NCI-H748 (cell line): ENCODE results near the gene RPS19BP1.

ENCODE experiments used
- DNase-seq: peaks from one replicate; lab custom pipeline; 2025; ENCODE audit not compliant: unreplicated experiment; lab: John Stamatoyannopoulos, UW

RPS19BP1 gene, protein sequence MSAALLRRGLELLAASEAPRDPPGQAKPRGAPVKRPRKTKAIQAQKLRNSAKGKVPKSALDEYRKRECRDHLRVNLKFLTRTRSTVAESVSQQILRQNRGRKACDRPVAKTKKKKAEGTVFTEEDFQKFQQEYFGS

DNA sequence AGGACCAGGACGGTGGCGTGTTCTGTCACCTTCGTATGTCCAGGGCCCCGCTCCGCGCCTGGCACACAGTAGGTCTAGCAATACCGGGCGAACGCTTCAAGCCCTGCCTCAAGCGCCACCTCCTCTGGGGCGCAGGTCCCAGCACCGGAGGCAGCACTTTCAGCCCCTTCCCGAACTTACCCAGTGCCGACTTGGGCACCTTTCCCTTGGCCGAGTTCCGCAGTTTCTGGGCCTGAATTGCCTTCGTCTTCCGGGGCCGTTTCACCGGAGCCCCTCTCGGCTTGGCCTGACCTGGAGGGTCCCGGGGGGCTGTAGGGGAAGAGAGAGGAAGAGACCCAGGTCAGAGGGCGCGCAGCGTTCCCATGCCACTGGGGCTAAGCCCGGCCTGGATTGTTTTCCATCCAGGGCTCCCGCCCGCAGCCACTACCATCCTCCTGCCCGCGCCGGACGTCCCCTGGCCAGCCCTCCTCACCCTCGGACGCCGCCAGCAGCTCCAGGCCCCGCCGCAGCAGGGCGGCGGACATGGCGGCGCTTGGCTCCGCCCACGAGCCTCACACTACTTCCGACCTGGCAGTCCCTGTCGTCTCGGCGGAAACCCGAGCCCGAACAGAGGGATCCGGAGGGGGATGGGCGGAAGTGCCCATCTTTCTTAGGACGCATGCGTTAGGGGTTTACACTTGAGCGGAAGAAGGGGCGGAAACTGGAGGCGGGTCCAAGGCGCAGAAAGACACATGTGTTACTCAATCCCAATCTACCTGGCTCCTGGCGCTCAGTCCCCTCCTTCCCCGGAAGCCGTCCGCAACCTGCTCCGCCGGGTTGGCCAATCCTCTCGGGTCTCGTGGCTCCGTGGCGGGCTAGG is at the start of gene RPS19BP1:
TSS of gene RPS19BP1 (minus strand) at position 534 of the 859 bp plus-strand sequence. CDS start at position 524, 10 bp downstream.
- peak; percentile 98 for DNase-seq

DNA sequence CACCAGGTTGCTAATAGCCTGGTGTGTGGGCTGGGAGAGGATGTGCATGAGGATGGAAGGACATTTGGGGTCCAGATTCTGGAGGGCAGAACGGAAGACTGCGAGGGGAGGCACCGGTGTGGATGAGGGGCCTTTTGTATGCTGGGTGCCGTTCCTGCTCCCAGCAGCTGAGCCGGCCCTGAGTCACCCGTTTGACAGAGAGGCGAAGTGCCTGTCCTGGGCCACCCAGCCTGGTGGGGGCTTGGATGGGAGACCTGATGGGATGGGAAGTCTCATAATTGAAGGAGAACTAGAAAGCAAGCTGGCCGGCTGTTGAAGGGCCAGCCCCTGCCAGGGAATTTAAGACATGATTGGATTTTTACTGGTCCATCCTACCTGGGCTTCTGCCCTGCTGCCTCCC is 48.8 kb upstream of the RPS19BP1 start:
- no peak for DNase-seq

DNA sequence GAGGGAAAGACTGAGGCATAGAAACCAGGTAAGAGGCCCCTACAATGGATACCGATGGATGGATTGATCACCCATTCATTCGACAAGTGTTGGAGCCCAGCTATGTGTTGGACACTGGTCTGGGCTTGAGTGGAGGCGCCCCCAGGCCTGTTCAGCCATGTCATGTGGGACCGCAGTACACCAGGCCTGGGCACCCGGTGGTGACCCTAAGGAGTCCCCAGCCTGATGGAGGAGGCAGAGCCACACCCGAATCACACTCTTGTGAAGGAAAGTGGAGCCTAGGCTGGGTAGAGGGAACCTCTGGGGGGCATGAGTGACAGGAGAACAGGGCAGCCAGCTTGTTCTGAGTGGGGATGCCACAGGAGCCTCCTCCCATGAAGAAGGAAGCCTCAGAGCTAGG is 48.2 kb upstream of the RPS19BP1 start:
- DNase-seq = no peak

DNA sequence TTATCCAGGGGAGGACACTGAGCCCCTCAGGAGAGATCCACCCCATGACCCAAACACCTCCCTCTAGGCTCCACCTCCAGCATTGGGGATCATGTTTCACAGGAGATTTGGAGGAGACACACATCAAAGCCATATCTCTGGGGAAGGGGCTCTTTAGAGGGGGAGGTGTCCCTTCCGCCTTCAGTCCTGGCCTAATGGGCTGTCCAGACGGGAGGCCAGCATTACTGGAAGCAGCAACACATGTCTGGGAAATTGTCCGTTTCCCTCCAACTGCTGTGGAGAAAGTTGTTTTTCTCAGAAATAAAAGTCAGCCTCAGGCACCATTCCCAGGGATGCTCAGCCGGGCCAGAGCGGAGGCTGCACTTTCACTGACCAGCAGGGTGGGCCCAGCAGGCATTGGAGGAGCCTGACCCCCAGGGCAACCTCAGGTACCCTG is 47.5 kb upstream of the RPS19BP1 start:
- DNase-seq = no peak

DNA sequence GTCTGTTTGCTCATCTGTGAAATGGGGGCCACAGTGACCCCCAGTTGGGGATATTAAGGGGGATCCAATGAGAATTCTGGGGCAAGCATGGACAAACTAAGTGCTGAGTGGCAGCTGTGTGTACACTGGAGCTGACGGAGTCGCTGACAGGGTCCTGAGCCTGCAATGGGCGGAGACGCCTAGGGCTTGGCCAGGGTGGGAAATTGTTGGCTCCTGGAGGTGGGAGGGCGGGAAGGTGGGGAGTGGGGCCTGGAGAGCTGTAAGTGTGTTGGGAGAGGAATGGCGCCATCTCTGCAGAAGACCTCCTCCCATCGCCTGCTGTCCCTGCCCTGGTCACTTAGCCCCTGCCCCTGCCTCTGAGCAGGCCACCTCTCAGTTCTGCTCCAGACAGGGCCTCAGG is 45.4 kb upstream of the RPS19BP1 start:
- no peak for DNase-seq

DNA sequence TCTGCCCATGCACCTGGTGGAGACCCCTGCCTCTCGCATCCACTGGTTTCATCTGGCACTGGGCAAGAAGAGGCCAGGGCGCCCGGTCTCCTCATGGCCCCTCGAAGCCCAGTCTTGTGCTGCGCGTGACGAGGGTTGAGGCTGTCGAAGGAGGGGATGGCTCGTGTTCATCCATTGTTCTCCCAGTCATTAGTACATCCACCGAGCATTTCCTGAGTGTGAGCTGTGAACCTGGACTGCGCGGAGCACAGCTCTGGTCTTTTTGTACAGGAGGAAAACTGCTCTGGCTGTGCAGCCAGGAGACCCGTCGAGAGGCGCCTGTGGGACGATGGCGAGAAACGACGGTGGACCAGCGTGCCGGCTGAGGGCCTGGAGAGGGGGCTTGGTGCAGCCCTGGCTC is 44.8 kb upstream of the RPS19BP1 start:
- no peak for DNase-seq

DNA sequence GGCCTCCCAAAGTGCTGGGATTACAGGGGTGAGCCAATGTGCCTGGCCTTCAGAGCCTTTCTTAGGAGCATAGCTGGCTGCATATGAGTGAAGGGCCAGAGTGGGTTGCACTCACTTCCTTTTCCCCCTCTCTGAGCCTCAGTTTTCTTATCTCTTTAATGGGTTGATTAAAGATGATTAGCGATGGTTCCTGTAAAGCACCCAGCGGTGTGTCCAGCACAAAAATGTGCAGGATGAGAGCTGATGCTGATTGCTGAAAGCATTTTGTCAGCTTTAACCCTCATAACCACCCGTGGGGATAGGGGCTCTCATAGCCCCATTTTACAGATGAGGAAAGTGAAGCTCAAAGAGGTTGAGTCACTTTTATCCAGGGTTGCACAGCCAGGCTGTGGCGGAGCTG is 43.5 kb upstream of the RPS19BP1 start:
- no peak for DNase-seq

DNA sequence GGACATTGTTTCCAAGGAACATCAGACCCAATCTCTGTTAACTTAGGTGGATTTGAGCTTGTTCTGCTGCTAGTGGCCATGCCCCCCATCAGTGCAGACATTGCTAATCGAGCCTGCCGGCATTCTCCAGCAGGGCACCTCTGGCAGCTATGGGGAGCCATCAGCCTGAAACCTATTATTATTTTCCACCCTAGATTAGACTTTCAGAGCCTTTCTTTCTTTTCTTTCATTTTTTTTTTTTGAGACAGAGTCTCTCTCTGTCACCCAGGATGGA is 42.9 kb upstream of the RPS19BP1 start:
- DNase-seq = no peak

DNA sequence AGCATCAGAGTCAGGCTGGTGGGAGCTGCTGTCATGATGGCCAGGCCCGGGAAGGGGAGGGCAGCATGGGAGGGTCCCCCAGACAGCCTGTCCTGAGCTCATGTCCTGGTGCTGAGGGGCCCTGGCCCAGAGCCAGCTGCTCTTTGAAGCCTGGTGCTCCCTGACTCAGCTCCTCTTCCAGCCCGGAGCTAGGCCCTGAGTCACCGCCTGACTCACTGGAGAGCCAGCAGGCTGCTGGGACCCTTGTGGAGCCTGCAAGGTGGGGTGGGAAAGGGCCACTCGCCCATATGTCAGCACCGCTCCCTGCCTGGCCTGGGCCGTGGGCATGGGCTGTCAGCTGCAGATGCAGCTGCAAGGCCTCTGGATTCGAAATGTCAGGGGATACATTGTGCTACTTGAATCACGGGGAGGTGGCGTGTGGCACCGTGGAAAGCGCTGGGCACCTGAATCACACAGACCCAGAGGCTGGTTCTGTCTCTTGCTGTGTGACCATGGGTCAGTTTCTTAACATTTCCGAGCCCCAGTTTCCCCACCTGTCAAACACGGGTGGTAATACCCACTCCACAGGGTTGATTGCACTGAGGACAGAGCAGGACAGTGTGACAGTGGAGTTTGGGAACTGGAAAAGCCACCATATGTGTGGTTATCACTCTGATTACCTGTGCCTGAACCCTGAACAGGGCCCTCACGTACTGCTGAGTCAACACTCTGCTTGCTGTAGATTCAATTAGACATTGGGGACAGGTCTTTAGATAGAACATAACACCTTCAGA is 42.4 kb upstream of the RPS19BP1 start:
- no peak for DNase-seq

DNA sequence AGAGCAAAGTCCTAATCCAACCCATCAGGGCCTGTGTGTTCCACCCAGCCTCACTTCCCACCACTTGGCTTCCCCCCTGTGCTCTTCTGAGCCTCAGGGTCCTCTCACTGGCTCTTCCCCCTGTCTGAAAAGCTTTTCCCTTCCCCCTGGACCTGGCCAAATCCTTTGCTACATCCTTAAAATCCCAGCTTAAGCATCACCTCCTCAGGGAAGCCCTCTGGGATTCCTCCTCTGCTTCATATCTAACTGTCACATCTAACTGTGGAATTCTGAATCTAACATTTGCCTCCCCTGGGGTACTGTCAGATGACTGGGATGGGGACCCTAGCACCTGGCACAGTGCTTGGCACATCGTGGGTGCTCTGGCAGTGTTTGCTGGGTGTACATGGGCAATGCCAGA is 39.0 kb upstream of the RPS19BP1 start:
- DNase-seq = no peak

DNA sequence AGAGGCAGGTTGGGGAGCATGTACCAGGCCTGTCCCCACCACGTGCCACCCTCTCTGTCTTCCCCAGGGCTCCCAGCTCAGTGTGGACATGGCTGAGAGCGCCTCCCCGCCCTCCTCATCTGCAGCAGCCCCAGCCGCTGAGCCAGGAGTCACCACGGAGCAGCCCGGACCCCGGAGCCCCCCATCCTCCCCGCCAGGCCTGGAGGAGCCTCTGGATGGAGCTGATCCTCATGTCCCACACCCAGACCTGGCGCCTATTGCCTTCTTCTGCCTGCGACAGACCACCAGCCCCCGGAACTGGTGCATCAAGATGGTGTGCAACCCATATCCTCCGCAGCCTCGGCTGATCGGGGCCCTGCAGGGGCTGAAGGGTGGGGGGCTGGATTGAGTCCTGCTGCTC is 38.1 kb upstream of the RPS19BP1 start, which contains the start of gene CACNA1I:
TSS of gene CACNA1I (plus strand) at position 89 of the 400 bp plus-strand sequence. CDS start at position 89, 0 bp downstream.
- DNase-seq = no peak

DNA sequence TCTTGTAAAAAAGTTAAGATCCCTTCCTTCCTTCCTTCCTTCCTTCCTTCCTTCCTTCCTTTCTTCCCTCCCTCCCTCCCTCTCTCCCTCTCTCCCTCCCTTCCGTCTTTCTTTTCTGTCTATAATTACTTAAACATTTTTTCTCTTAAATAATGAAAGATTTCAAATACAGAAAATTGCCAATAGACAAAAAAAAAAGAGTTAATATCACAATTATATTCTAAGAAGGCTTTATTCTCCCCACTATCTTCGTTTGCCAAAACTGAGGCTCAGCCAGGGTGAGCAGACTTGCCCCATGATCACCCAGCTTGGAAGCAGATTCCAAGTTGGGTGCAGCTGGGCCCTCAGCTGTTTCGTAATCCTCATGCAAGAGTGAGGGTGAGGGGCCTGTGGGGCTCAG is 37.7 kb upstream of the RPS19BP1 start:
- DNase-seq = no peak

DNA sequence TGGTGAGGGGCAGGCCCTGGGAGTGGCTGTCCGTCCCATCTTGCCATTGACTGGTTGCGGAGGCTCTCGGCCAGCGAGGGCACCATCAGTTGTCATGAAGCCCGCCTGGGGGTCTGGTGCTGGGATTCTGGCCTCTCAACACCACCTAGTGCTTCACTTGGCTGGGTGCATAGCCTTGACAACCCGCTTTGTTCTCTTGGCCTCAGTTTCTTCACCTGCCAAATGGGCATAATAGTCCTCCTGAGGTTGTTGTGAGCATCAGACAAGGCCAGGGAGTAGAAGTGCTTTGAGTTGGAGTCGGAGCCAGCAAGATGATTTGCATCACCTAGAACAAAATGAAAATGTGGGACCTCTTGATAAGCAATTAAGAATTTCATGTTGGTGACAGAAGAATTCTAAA is 36.5 kb upstream of the RPS19BP1 start:
- no peak for DNase-seq

DNA sequence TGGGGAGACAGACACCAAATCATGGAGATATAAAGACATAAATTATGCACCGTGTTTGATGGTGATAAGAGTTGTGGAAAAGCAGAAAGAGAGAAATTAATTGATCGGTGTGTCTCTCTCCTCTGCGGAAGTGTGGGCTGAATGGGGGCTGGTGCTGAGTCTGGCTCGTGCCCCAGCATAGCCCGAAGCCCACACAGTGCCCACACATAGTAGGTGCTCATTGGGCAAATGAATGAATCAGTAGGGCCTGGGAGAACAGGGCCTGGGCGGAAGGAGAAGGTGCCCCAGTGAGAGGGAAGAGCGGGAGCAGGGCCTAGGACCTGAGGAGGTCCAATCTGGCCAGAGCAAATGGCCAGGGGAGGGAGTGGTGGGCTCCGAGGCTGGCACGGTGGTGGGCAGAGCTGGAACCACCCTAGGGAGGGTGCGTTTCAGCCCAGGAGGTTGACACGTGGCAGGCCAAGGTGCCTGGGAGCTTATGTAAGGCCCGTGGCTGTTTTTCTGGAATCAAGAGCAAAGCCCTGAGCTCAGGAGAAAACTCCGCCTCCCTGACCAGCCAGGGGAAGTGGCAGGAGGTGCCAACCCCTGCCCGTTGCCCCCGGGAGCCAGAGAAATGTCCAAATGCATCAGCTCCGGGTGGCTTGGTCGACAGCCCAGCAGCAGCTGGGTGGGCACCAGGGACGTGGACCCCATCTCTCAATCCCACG is 35.9 kb upstream of the RPS19BP1 start:
- DNase-seq = no peak

DNA sequence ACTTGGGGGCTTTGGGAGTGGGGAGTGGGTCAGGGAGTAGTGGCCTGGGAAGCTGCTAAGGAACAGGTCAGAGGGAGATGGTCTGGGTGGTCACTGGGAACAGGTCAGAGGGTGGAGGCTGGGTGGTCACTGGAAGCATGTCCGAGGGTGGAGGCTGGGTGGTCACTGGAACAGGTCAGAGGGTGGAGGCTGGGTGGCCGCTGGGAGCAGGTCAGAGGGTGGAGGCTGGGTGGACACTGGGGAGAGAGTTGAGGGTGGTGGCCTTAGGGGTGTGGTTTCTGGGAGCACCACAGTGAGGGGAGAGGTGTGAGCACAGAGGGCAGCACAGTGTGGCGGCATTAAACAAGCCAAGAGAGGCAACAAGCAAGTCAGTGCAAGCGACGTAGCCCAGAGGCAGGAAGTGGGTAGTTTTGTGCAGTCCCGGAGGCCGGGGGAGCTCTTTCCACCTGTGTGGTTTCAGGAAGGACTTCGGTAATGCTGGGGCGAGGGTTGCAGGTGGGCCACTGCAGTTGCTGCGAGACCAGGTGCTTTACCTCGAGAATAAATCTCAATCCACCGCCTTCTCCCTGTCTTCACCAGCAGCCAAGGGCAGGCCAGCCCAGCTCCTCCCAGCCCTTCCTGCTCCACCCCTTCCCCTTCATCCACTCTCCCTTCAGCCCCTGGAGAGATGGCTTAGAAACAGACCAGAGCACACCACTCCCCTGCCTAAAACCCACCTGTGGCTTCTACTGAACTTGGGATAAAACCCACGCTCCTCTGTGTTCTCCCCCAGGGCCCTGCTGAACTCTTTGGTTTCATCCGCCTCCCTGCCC is 34.8 kb upstream of the RPS19BP1 start:
- DNase-seq = no peak

DNA sequence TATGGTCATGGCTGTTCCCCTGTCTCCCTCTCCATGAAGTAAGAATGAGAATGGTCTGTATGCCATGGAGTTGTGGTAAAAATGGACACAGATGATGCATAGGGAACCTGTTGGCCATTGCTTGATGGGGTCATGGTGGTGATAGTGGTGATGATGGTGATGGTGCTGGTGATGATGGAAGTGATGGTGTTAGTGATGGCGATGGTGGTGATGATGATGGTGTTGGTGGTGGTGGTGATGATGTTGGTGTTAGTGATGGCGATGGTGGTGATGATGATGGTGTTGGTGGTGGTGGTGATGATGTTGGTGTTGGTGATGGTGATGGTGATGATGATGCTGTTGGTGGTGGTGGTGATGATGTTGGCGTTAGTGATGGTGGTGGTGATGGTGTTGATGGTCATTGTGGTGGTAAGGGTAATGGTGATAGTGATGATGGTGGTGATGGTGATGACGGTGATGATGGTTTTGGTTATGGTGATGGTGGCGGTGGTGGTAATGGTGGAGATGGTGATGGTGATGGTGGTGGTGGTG is 32.9 kb upstream of the RPS19BP1 start:
- no peak for DNase-seq

DNA sequence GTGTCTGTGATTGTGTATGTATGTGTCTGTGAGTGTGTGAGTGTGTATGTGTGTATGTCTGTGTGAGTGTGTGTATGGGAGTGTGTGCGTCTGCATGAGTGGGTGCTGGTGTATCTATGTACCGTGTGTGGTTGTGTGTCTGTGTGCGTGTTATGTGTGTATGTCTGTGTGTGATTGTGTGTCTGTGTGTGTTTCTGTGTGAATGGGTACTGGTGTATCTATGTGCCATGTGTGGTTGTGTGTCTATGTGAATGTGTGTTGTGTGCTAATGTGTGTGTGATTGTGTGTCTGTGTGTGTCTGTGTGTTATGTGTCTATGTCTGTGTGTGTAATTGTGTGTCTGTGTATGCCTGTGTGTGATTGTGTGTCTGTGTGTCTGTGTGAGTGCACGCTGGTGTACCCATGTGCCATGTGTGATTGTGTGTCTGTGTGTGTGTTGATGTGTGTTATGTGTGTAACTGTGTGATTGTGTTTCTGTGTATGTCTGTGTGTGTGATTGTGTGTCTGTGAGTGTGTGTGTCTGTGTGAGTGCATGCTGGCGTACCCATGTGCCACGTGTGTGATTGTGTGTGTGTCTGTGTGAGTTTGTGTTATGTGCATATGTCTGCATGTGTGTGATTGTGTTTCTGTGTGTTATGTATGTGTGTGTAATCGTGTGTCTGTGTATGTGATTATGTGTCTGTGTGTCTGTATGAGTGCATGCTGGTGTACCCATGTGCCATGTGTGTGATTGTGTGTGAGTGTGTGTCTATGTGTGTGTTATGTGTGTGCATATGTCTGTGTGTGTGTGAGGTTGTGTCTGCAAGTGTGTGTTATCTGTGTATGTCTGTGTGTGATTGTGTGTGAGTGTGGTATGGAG is 31.3 kb upstream of the RPS19BP1 start:
- DNase-seq = no peak

DNA sequence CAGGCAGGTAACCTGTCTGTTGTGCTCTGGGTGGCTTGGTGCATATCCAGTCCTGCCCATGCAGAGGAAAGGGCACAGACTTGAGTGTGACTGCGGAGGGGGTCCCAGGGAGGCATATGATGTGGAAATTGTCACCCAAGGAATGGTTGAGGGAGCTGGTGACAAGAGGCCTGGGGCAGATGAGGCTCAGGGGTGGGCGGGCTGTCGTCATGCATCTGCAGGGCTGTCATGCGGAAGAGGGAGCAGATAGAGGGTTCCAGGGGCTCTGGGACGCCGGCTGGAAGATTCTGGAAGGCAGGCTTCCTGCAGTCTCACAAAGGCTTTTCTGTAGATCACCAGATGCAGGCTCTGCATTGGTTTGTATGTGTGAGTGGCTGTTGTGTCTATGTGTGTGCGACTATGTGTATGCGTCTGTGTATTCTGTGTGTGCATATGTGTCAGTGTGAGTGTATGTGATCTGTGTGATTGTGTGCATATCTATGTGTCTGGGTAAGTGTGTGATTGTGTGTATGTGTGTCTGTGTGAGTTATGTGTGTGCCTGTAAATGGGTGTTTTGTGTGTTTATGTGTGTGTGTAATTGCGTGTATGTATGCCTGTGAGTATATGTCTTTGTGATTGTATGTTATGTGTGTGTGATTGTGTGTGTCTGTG is 30.4 kb upstream of the RPS19BP1 start:
- DNase-seq = no peak

DNA sequence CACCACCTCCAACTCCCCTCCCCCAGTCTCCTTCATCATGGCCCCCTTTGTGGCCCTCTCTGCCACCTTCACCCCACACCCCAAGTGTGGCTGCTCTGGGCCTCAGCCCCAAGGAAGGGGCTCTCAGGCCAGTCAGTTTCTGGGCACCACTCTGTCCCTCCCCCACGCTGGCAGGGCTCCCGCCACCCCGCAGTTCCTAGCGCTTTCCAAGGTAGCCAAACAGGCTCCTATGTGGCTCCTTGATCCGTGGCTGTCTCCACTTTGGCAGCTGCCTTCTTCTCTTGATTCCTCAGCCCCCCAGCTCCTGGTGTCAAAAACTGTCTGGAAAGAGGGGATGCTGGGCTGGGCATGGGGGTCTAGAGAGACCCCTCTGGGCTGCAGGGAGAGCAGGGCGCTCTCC is 27.6 kb upstream of the RPS19BP1 start:
- DNase-seq = no peak
